HepG2 (cell line): ENCODE measurements around the gene HAGH. TPM values are rescaled to one million over a fixed set of nuclear protein-coding genes. Genes with fewer than 3 reads are reported as not detected.

Experiments
- AHDC1 ChIP-seq: sonication (generic); formaldehyde crosslinking; IDR thresholded peaks from 2 replicates; pipeline ENCODE4 v1.5.1; 2020; ENCODE audit warnings: mild to moderate bottlenecking, missing genetic modification reagents, borderline replicate concordance
- ATAD3A ChIP-seq: sonication (generic); formaldehyde crosslinking; IDR thresholded peaks from 2 replicates; pipeline ENCODE4 v1.4.0; 2020; ENCODE audit warnings: missing genetic modification reagents
- CBX2 ChIP-seq, 2 experiments: fragments of 200-600 bp in 1 of 2; sonication (generic); formaldehyde crosslinking in 1 of 2; IDR thresholded peaks; 2 replicates each; pipeline versions ENCODE4 v1.7.0 to v1.8.1; 2018 to 2022; ENCODE audit warnings: low read depth in 2 of 2, low read length in 1 of 2, mild to moderate bottlenecking in 1 of 2, missing genetic modification reagents in 1 of 2
- DRAP1 ChIP-seq: IDR thresholded peaks from 2 replicates; pipeline ENCODE4 v1.6.1; 2016; ENCODE audit warnings: missing genetic modification reagents, missing compliant biosample characterization
- ELF4 ChIP-seq: sonication (generic); formaldehyde crosslinking; IDR thresholded peaks from 2 replicates; pipeline ENCODE4 v1.5.0; 2020; ENCODE audit warnings: missing genetic modification reagents, mild to moderate bottlenecking, moderate library complexity, borderline replicate concordance
- GATAD2A ChIP-seq: IDR thresholded peaks from 2 replicates; pipeline ENCODE4 v1.6.1; 2016
- GLI4 ChIP-seq: sonication (generic); formaldehyde crosslinking; IDR thresholded peaks from 2 replicates; pipeline ENCODE4 v1.5.1; 2020; ENCODE audit warnings: missing genetic modification reagents, mild to moderate bottlenecking, moderate library complexity, borderline replicate concordance
- KLF9 ChIP-seq: IDR thresholded peaks from 2 replicates; pipeline ENCODE4 v1.6.1; 2016; ENCODE audit warnings: low read depth
- NFIC ChIP-seq: IDR thresholded peaks from 2 replicates; pipeline ENCODE4 v1.6.1; 2012; ENCODE audit warnings: mild to moderate bottlenecking, low read length, inconsistent platforms
- NR3C1 ChIP-seq: sonication (generic); formaldehyde crosslinking; IDR thresholded peaks from 2 replicates; pipeline ENCODE4 v1.4.0; 2020; ENCODE audit warnings: missing genetic modification reagents
- TFAP4 ChIP-seq: sonication (generic); IDR thresholded peaks from 2 replicates; pipeline ENCODE4 v1.6.1; 2016; ENCODE audit warnings: low read depth, borderline replicate concordance
- TFE3 ChIP-seq: IDR thresholded peaks from 2 replicates; pipeline ENCODE4 v1.6.1; 2016
- THRA ChIP-seq: sonication (generic); formaldehyde crosslinking; IDR thresholded peaks from 2 replicates; pipeline ENCODE4 v1.4.0; 2020; ENCODE audit warnings: missing genetic modification reagents, borderline replicate concordance
- TRIM24 ChIP-seq: sonication (generic); formaldehyde crosslinking; IDR thresholded peaks from 2 replicates; pipeline ENCODE4 v1.8.0; 2022; ENCODE audit warnings: mild to moderate bottlenecking, missing genetic modification reagents
- ZNF501 ChIP-seq: sonication (generic); formaldehyde crosslinking; IDR thresholded peaks from 2 replicates; pipeline ENCODE4 v1.5.1; 2020; ENCODE audit warnings: mild to moderate bottlenecking, moderate library complexity, missing genetic modification reagents
- ZNF530 ChIP-seq: sonication (generic); formaldehyde crosslinking; IDR thresholded peaks from 2 replicates; pipeline ENCODE4 v1.5.0; 2020; ENCODE audit warnings: low read depth, mild to moderate bottlenecking, missing genetic modification reagents
- ZNF550 ChIP-seq: sonication (generic); formaldehyde crosslinking; IDR thresholded peaks from 2 replicates; pipeline ENCODE4 v1.4.0; 2020; ENCODE audit warnings: mild to moderate bottlenecking, missing genetic modification reagents, borderline replicate concordance
- ZNF761 ChIP-seq: sonication (generic); formaldehyde crosslinking; conservative IDR thresholded peaks from 2 replicates; pipeline ENCODE4 v1.4.0; 2020; ENCODE audit warnings: mild to moderate bottlenecking, missing genetic modification reagents
- ZNF772 ChIP-seq: sonication (generic); formaldehyde crosslinking; IDR thresholded peaks from 2 replicates; pipeline ENCODE4 v1.5.0; 2020; ENCODE audit warnings: mild to moderate bottlenecking, missing genetic modification reagents
- polyA plus RNA-seq, 8 experiments: library from polyadenylated mRNA; depleted of rRNA in 3 of 8; stranded (reverse) in 7 of 8; unstranded in 1 of 8; fragments of >200 nt; fragmentation: Illumina TruSeq in 4 of 8; extraction: Trizol in 4 of 8; gene quantifications; 2 replicates each; pipeline versions ENCODE4 v1.2.1 to v1.2.3, GENCODE V29; 2011 to 2016; ENCODE audit warnings: low read depth in 4 of 8, missing spikeins in 1 of 8, mixed read lengths in 1 of 8; ENCODE audit not compliant: insufficient read depth in 1 of 8
- total RNA-seq, 5 experiments: library from RNA; depleted of rRNA; stranded (reverse); fragments of >200 nt; fragmentation: Illumina TruSeq; extraction: Trizol; gene quantifications; 2 replicates each; pipeline ENCODE4 v1.2.3, GENCODE V29; 2016; ENCODE audit warnings: low read depth in 1 of 5

HAGH gene
- total and polyA plus RNA-seq, 2 of the 13 experiments (the other 11 are each of a cell fraction or from before 2014, with no cell fraction given) = 70.4 to 95.4 TPM

- TF ChIP-seq TFE3 (CRISPR knock-in tag) (peak; percentile 64; the same call in 1 of the 2 replicates), ELF4 (CRISPR knock-in tag) (no peak), ZNF501 (CRISPR knock-in tag) (no peak), NFIC (no peak), CBX2 (IDR thresholded peaks at IDR 0.05; ENCODE audit: low read depth, low read length) (no peak), CBX2 (CRISPR knock-in tag; IDR thresholded peaks at IDR 0.05; ENCODE audit: low read depth) (no peak), KLF9 (CRISPR knock-in tag) (no peak), ZNF530 (CRISPR knock-in tag) (no peak), ZNF772 (CRISPR knock-in tag) (peak; percentile 81; the same call in 1 of the 2 replicates), TFAP4 (peak; percentile 90; the same call in 1 of the 2 replicates), NR3C1 (CRISPR knock-in tag) (no peak), ATAD3A (no peak), AHDC1 (CRISPR knock-in tag) (peak; percentile 70; the same call in 1 of the 2 replicates), GATAD2A (CRISPR knock-in tag) (peak; percentile 76), GLI4 (CRISPR knock-in tag) (no peak), THRA (peak; percentile 77; the same call in 1 of the 2 replicates), ZNF761 (CRISPR knock-in tag) (0 out of 2 replicates have a peak, but pooled peaks have one; percentile 75), ZNF550 (no peak), DRAP1 (CRISPR knock-in tag) (peak; percentile 42; the same call in 1 of the 2 replicates), TRIM24 (CRISPR knock-in tag) (no peak)
Measured at GRCh38 chr16:1832838-1833454, 6.3 kb upstream of the HAGH start (continued).
